Measurements from ENCODE around the gene GATAD2A.

GATAD2A gene

GRCh38 chr19:19527674-19528625, 122.5 kb downstream of the GATAD2A start:
- no peak for DNase-seq (ENCODE audit: insufficient read length, low spot score)
- FAIRE-seq: no peak
- no peak for TF ChIP-seq CTCF (IDR thresholded peaks at IDR 0.05; ENCODE audit: insufficient read depth, missing control alignments)

- TF ChIP-seq CTCF (IDR thresholded peaks at IDR 0.05; ENCODE audit: insufficient read depth, missing control alignments): no peak
- FAIRE-seq: no peak
- no peak for DNase-seq (ENCODE audit: insufficient read length, low spot score)
These were observed 123.4 kb downstream of the GATAD2A start, which contains the start of gene YJEFN3 for GRCh38 chr19:19528721-19529490. Gene YJEFN3 (plus strand): TSS chr19:19528911. CDS start chr19:19528933, 22 bp downstream.

- no peak for DNase-seq (ENCODE audit: insufficient read length, low spot score)
- no peak for TF ChIP-seq CTCF (IDR thresholded peaks at IDR 0.05; ENCODE audit: insufficient read depth, missing control alignments)
- FAIRE-seq: no peak
These were observed 124.4 kb downstream of the GATAD2A start for GRCh38 chr19:19529783-19530422.

- FAIRE-seq (no peak), DNase-seq (ENCODE audit: insufficient read length, low spot score) (no peak)
- no peak for TF ChIP-seq CTCF (IDR thresholded peaks at IDR 0.05; ENCODE audit: insufficient read depth, missing control alignments)
These were observed 124.9 kb downstream of the GATAD2A start for GRCh38 chr19:19530423-19530804.

- TF ChIP-seq CTCF (IDR thresholded peaks at IDR 0.05; ENCODE audit: insufficient read depth, missing control alignments): no peak
- FAIRE-seq (no peak), DNase-seq (ENCODE audit: insufficient read length, low spot score) (no peak)
These were observed 125.4 kb downstream of the GATAD2A start for GRCh38 chr19:19530889-19531288.

GRCh38 chr19:19531951-19532805, 126.7 kb downstream of the GATAD2A start:
- FAIRE-seq (no peak), DNase-seq (ENCODE audit: insufficient read length, low spot score) (peak; percentile 89)
- TF ChIP-seq CTCF (IDR thresholded peaks at IDR 0.05; ENCODE audit: insufficient read depth, missing control alignments): peak; percentile 94
